ENCODE data around the gene AFAP1L2. TPM values are rescaled to one million over a fixed set of nuclear protein-coding genes. Genes with fewer than 3 reads are reported as not detected.

Gene AFAP1L2
- total and polyA plus RNA-seq, 7 donors: 2.5 to 26.0 (median 7.9) TPM

- intact Hi-C loops (cut with DNase I): no loop called here
- Histone ChIP-seq H3K4me3 (no peak overlapping the region), H3K9me3 (no peaks in the 10 kb centered on the region), H3K36me3 (no peaks in the 10 kb centered on the region), H3K4me1 (peaks cover 0 to 13% (median 0%) of the 10 kb centered on the region in 4 donors), H3K27ac (no peak overlapping the region), H3K27me3 (no peaks in the 10 kb centered on the region)
- TF ChIP-seq POLR2AphosphoS5 (IDR thresholded peaks at IDR 0.05): no peak
- TF ChIP-seq CTCF (IDR thresholded peaks at IDR 0.05): no peak
- TF ChIP-seq EP300 (IDR thresholded peaks at IDR 0.05): no peak
- TF ChIP-seq POLR2A (IDR thresholded peaks at IDR 0.05): no peak
- DNase-seq: no peak
- WGBS, 2 donors: 93 to 94% methylated on average over 16 of the region's 16 CpGs
These were observed 129.5 kb downstream of the AFAP1L2 start for GRCh38 chr10:114274616-114275453.

- Histone ChIP-seq H3K4me1 (peaks cover 0 to 13% (median 0%) of the 10 kb centered on the region in 4 donors), H3K36me3 (no peaks in the 10 kb centered on the region), H3K27me3 (no peaks in the 10 kb centered on the region), H3K27ac (no peak overlapping the region), H3K9me3 (no peaks in the 10 kb centered on the region), H3K4me3 (no peak overlapping the region)
- intact Hi-C loops (cut with DNase I): no loop called here
- DNase-seq: no peak
- 93 to 96% methylated on average over 3 of the region's 3 CpGs for WGBS, 2 donors
- TF ChIP-seq POLR2A (IDR thresholded peaks at IDR 0.05) (no peak), CTCF (IDR thresholded peaks at IDR 0.05) (no peak), POLR2AphosphoS5 (IDR thresholded peaks at IDR 0.05) (no peak), EP300 (IDR thresholded peaks at IDR 0.05) (no peak)
These were observed 130.4 kb downstream of the AFAP1L2 start for GRCh38 chr10:114273910-114274309.

GRCh38 chr10:114272696-114273095 is 131.6 kb downstream of the AFAP1L2 start:
- 93 to 95% methylated on average over 6 of the region's 6 CpGs for WGBS, 2 donors
- H3K36me3 ChIP-seq: no peaks in the 10 kb centered on the region
- DNase-seq: no peak
- H3K27me3 ChIP-seq: no peaks in the 10 kb centered on the region
- H3K4me1 ChIP-seq: peaks cover 0 to 13% (median 0%) of the 10 kb centered on the region in 4 donors
- TF ChIP-seq POLR2A (IDR thresholded peaks at IDR 0.05) (no peak), CTCF (IDR thresholded peaks at IDR 0.05) (no peak), POLR2AphosphoS5 (IDR thresholded peaks at IDR 0.05) (no peak), EP300 (IDR thresholded peaks at IDR 0.05) (no peak)
- intact Hi-C loops (cut with DNase I): no loop called here
- no peak overlapping the region for H3K4me3 ChIP-seq
- no peaks in the 10 kb centered on the region for H3K9me3 ChIP-seq
- H3K27ac ChIP-seq: no peak overlapping the region

GRCh38 chr10:114271779-114272167 is 132.5 kb downstream of the AFAP1L2 start:
- TF ChIP-seq POLR2A (IDR thresholded peaks at IDR 0.05) (no peak), POLR2AphosphoS5 (IDR thresholded peaks at IDR 0.05) (peak; percentile 35 to 75 (median 58)), EP300 (IDR thresholded peaks at IDR 0.05) (no peak)
- intact Hi-C loops (cut with DNase I): no loop called here
- Histone ChIP-seq H3K27me3 (no peaks in the 10 kb centered on the region), H3K4me3 (no peak overlapping the region), H3K4me1 (peaks cover 0 to 15% (median 0%) of the 10 kb centered on the region in 4 donors), H3K9me3 (no peaks in the 10 kb centered on the region), H3K27ac (peak overlapping the region in 2 of 4 donors; percentile 27 to 40), H3K36me3 (no peaks in the 10 kb centered on the region)
- 64 to 79% methylated on average over 4 of the region's 4 CpGs for WGBS, 2 donors
- DNase-seq: peak; percentile 82

- intact Hi-C loops (cut with DNase I): no loop called here
- no peak for DNase-seq
- peaks cover 0 to 20% (median 2%) of the 10 kb centered on the region in 4 donors for H3K4me1 ChIP-seq
- WGBS, 2 donors: 18 to 62% methylated on average over 3 of the region's 3 CpGs
- no peaks in the 10 kb centered on the region for H3K27me3 ChIP-seq
- TF ChIP-seq CTCF (IDR thresholded peaks at IDR 0.05): no peak
- TF ChIP-seq EP300 (IDR thresholded peaks at IDR 0.05): no peak
- no peak for TF ChIP-seq POLR2AphosphoS5 (IDR thresholded peaks at IDR 0.05)
- TF ChIP-seq POLR2A (IDR thresholded peaks at IDR 0.05): no peak
- no peak overlapping the region for H3K4me3 ChIP-seq
- peak overlapping the region in 3 of 4 donors; percentile 14 to 40 (median 20) for H3K27ac ChIP-seq
- H3K9me3 ChIP-seq: no peaks in the 10 kb centered on the region
- H3K36me3 ChIP-seq: no peaks in the 10 kb centered on the region
These were observed 133.1 kb downstream of the AFAP1L2 start for GRCh38 chr10:114271075-114271778.
